G401.6 (cell line): ENCODE measurements around the gene ADAP2.
"Not testable (repeated sequence)": the region's sequence is repeated elsewhere in the genome, so short reads cannot be mapped to it uniquely, and the experiment has no call there.

Experiments
- FAIRE-seq: peaks from 2 replicates; lab custom pipeline; 2012; peaks lifted over from hg19 to GRCh38; lab: Jason Lieb, UNC

The ADAP2 gene

GRCh38 chr17:30921544-30922196, at the start of gene ADAP2:
ADAP2 (plus strand) TSS chr17:30921945; CDS start chr17:30922015, 70 bp downstream.
- no peak for FAIRE-seq

GRCh38 chr17:30886187-30886586, 35.6 kb upstream of the ADAP2 start:
- no peak for FAIRE-seq

GRCh38 chr17:30894236-30894635, 27.5 kb upstream of the ADAP2 start:
- FAIRE-seq: no peak

GRCh38 chr17:30897311-30897710, 24.4 kb upstream of the ADAP2 start:
- no peak for FAIRE-seq

GRCh38 chr17:30905742-30906100, 16.0 kb upstream of the ADAP2 start:
- no peak for FAIRE-seq

GRCh38 chr17:30906101-30906911, 15.4 kb upstream of the ADAP2 start, which contains the start of gene TEFM:
TEFM (minus strand) TSS chr17:30906238; CDS start chr17:30906198, 40 bp downstream.
- no peak for FAIRE-seq

- FAIRE-seq: no peak
Measured at GRCh38 chr17:30908717-30909420, 12.9 kb upstream of the ADAP2 start.

GRCh38 chr17:30910151-30910550, 11.6 kb upstream of the ADAP2 start:
- FAIRE-seq: not testable (repeated sequence)

GRCh38 chr17:30913955-30914354, 7.8 kb upstream of the ADAP2 start:
- no peak for FAIRE-seq

- FAIRE-seq: no peak
Measured at GRCh38 chr17:30915833-30916611, 5.7 kb upstream of the ADAP2 start.

- FAIRE-seq: no peak
Measured at GRCh38 chr17:30917050-30917449, 4.7 kb upstream of the ADAP2 start.

- FAIRE-seq: no peak
Measured at GRCh38 chr17:30920282-30920681, 1.5 kb upstream of the ADAP2 start.

- FAIRE-seq: no peak
Measured at GRCh38 chr17:30920683-30921543, 832 bp upstream of the ADAP2 start.

- no peak for FAIRE-seq
Measured at GRCh38 chr17:30922235-30923030, 688 bp downstream of the ADAP2 start.

- FAIRE-seq: no peak
Measured at GRCh38 chr17:30924341-30924740, 2.6 kb downstream of the ADAP2 start.

GRCh38 chr17:30926516-30926915, 4.8 kb downstream of the ADAP2 start:
- FAIRE-seq: no peak

GRCh38 chr17:30927756-30928155, 6.0 kb downstream of the ADAP2 start:
- FAIRE-seq: no peak

GRCh38 chr17:30928584-30928983, 6.8 kb downstream of the ADAP2 start:
- FAIRE-seq: no peak

GRCh38 chr17:30929081-30929633, 7.4 kb downstream of the ADAP2 start:
- FAIRE-seq: no peak

- FAIRE-seq: not testable (repeated sequence)
Measured at GRCh38 chr17:30929861-30930260, 8.1 kb downstream of the ADAP2 start.
